Fibroblast of the aortic adventitia (primary cell): ENCODE measurements around the gene STX2. TPM values are rescaled to one million over a fixed set of nuclear protein-coding genes. Genes with fewer than 3 reads are reported as not detected.
A peak's percentile ranks its signal among the peaks of the same experiment; 100 is the strongest.

ENCODE experiments used
- DNase-seq: peaks from one replicate; pipeline ENCODE4 v3.0.0-alpha.2; 2010; ENCODE audit warnings: low read depth
- H3K4me3 ChIP-seq: 2 replicates; pipeline ENCODE4 v1.5.1; 2011; ENCODE audit warnings: low read depth, mild to moderate bottlenecking, control low read depth, low read length, moderate library complexity
- CTCF ChIP-seq: IDR thresholded peaks from 2 replicates; pipeline ENCODE4 v1.5.1; 2011; ENCODE audit warnings: mild to moderate bottlenecking, low read length, control low read depth, inconsistent platforms; ENCODE audit not compliant: insufficient read depth
- total RNA-seq: library from RNA; depleted of rRNA; stranded (reverse); fragments of >200 nt; gene quantifications from 2 replicates; pipeline ENCODE4 v1.2.3, GENCODE V29; 2012; ENCODE audit warnings: low replicate concordance

Gene STX2
- total RNA-seq, 1 donor, result 48.1 TPM

- DNase-seq, result no peak
- no peak overlapping the region for H3K4me3 ChIP-seq
- TF ChIP-seq CTCF, result no peak
These were observed 58.0 kb downstream of the STX2 start for GRCh38 chr12:130780880-130781575.

GRCh38 chr12:130780325-130780724, 58.7 kb downstream of the STX2 start:
- no peak overlapping the region for H3K4me3 ChIP-seq

GRCh38 chr12:130778776-130779175, 60.3 kb downstream of the STX2 start:
- DNase-seq, result no peak
- no peak for TF ChIP-seq CTCF
- no peak overlapping the region for H3K4me3 ChIP-seq

More at GRCh38 chr12:130780325-130780724, 58.7 kb downstream of the STX2 start:
- no peak for DNase-seq
- no peak for TF ChIP-seq CTCF

- H3K4me3 ChIP-seq, result peak overlapping the region; percentile 51
- no peak for DNase-seq
- no peak for TF ChIP-seq CTCF
These were observed 62.2 kb downstream of the STX2 start for GRCh38 chr12:130776857-130777339.

- peak; percentile 86 for DNase-seq
- no peak for TF ChIP-seq CTCF
- H3K4me3 ChIP-seq, result peak overlapping the region; percentile 51
These were observed 62.8 kb downstream of the STX2 start for GRCh38 chr12:130775953-130776856.

- no peak for TF ChIP-seq CTCF
- H3K4me3 ChIP-seq, result no peak overlapping the region
- no peak for DNase-seq
These were observed 68.5 kb downstream of the STX2 start for GRCh38 chr12:130770413-130771028.
